Retinal pigment epithelial cell (primary cell): ENCODE results near the gene SLC24A3.

Experiments used
- DNase-seq: peaks from one replicate; pipeline ENCODE4 v3.0.0-alpha.2; 2010; ENCODE audit warnings: low read depth
- H3K4me3 ChIP-seq: 2 replicates; pipeline ENCODE4 v1.5.1; 2011; ENCODE audit warnings: mild to moderate bottlenecking, low read length, control low read depth, moderate library complexity
- TF ChIP-seq, protein P1 (sequence below): conservative IDR thresholded peaks from 2 replicates; pipeline ENCODE4 v1.5.1; 2011; ENCODE audit warnings: low read depth, low read length, control low read depth, inconsistent platforms

SLC24A3 gene

DNA sequence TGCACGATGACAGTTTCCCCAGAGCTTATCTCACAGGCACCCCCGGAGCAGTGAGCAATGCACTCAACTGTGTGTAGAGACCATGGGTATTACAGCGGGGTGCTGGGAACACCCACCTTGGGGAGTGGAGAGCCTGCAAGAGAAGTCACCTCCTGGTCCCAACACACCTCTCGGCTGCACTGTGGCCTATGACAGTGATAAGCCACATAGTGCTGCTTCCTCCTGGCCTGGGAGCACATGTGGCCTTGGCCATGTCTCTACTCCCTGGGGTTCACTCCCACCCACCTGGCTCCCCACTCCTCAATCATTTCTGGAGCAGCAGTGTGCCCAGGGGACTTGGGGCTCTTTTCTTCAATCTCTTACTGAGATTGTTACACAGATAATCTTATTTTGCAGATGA lies 77.0 kb downstream of the SLC24A3 start:
- TF ChIP-seq, protein P1, sequence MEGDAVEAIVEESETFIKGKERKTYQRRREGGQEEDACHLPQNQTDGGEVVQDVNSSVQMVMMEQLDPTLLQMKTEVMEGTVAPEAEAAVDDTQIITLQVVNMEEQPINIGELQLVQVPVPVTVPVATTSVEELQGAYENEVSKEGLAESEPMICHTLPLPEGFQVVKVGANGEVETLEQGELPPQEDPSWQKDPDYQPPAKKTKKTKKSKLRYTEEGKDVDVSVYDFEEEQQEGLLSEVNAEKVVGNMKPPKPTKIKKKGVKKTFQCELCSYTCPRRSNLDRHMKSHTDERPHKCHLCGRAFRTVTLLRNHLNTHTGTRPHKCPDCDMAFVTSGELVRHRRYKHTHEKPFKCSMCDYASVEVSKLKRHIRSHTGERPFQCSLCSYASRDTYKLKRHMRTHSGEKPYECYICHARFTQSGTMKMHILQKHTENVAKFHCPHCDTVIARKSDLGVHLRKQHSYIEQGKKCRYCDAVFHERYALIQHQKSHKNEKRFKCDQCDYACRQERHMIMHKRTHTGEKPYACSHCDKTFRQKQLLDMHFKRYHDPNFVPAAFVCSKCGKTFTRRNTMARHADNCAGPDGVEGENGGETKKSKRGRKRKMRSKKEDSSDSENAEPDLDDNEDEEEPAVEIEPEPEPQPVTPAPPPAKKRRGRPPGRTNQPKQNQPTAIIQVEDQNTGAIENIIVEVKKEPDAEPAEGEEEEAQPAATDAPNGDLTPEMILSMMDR: no peak
- DNase-seq: no peak
- no peak overlapping the region for H3K4me3 ChIP-seq

DNA sequence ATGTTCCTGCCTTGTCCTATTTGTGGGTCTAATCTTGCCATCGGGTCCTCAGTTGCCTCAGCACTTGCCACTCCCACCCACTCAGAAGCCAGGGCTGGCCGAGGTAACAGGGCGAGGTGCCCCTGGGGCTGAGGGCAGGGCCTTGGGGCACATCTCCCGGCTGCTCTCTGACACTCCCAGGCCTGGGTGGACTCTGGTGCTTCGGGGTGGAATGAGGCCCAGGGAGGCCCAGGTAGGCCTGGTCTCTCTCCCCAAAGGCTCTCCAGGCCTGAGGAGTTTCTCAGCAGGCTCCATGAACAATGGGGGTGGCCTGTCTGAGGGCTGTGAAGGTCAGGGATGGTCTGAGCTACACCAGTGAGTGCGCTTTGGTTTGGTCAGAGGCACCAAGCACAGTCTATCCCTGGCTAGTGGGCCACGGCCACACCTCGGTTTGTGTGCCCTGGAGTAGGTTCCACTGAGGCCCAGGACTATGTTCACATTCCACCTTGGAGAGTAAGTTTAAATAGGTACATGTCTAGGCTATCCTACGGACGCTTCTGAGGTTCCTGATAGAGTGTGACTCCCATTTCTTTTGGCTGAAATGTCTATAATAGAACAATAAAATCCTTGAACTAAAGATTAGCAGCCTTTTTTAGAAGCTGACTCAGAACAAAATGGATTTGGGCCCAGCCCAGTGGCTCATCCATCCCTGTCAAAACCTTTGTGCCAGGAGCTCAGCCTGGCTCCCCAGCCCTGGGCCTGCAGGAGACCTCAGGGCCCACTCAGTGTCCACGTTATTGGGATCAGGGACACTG lies 78.8 kb downstream of the SLC24A3 start:
- no peak for DNase-seq
- TF ChIP-seq, protein P1: no peak
- H3K4me3 ChIP-seq: no peak overlapping the region

DNA sequence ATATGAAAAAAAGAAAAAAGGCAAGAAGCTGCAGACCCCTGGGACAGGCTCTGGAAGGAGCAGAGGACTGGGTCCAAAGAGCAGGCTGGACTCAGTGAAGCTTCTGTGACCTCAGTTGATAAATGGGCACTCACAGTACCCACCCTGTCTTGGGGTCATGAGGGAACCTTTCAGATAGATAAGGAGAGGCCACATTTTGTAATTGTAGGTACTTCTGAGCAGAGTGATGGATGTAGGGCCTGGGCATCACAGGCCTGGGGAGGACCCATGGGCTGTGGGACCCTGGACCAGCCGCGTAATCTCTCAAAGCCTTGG lies 79.3 kb downstream of the SLC24A3 start:
- TF ChIP-seq, protein P1: no peak
- no peak for DNase-seq
- no peak overlapping the region for H3K4me3 ChIP-seq

DNA sequence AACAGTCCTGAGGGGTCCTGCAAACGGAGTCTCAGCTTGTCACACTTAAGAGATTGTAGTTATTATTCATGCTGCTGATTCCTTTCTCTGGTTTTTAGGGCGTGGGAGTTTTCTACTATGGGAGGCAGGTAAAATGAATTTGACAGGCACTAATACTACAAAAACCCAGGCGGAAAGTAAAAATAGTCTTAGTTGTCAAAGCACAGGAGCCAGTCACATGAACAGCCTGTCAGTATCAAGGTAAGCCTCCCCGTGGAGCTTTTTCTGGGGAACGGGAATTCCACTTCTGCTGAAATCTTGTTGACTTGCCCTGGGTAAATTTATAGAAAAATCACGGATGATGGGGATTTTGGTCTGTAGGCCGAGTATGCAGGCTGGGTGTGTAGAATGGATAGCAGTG lies 79.8 kb downstream of the SLC24A3 start:
- TF ChIP-seq, protein P1: no peak
- H3K4me3 ChIP-seq: no peak overlapping the region
- no peak for DNase-seq

DNA sequence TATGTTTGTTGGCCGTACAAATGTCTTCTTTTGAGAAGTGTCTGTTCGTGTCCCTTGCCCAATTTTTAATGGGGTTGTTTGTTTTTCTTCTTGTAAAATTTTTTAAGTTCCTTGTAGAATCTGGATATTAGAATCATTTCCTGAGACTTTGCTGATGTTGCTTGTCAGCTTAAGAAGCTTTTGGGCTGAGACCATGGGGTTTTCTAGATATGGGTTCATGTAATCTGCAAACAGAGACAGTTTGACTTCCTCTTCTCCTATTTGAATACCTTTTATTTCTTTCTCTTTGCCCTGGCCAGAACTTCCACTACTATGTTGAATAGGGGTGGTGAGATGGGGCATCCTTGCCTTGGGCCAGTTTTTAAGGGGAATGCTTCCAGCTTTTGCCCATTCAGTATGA lies 82.6 kb downstream of the SLC24A3 start:
- no peak for DNase-seq
- TF ChIP-seq, protein P1: no peak
- H3K4me3 ChIP-seq: no peak overlapping the region

DNA sequence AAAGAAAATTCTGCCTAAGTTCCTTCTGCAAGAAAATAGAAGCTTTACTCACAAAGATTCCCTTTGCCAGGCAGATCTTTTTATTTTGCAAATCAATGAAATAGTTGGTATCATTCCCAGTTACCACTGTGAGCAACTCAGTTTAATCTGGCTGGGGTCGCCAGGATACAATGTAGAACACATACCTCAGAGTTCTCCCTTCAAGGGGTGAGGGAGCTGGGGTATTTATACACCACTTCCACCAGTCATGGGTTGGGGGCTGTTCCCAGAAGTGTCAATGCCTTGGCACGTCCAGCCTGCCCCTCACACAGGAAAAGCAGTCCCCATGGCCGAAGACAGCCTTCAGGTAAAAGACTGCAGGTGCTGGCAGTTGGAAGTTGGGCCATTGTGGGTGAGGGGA lies 86.2 kb downstream of the SLC24A3 start:
- TF ChIP-seq, protein P1: no peak
- DNase-seq: no peak
- no peak overlapping the region for H3K4me3 ChIP-seq

DNA sequence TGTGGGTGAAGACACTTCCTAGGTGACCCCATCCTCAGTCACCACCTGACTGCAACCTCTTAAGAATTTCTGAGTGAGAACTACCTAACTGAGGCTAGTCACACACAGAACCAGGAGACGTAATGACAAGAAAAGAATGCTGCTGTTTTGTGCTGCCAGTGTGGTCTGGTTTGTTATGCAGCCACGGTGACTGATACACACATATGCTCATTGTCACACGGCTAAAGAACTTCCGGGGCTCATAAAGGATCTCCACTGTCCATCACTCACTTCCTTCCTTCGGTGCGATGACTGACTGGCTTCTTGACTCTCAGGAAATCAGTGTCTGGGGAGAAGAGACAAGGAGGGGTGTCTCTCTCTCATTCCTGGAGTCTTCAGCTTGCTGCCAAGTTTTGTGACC lies 88.0 kb downstream of the SLC24A3 start:
- TF ChIP-seq, protein P1: no peak
- no peak for DNase-seq
- H3K4me3 ChIP-seq: no peak overlapping the region
